Fibroblast of skin of scalp (primary cell): ENCODE data around the gene EMILIN1. TPM values are rescaled to one million over a fixed set of nuclear protein-coding genes. Genes with fewer than 3 reads are reported as not detected.
A peak's percentile ranks its signal among the peaks of the same experiment; 100 is the strongest.

Source experiments
- DNase-seq: peaks from one replicate; pipeline ENCODE4 v3.0.0-alpha.2; 2013
- polyA plus RNA-seq, 2 experiments: library from polyadenylated mRNA; unstranded; fragments of 120-200 nt; gene quantifications; one replicate each; pipeline ENCODE4 v1.2.1, GENCODE V29; 2013; ENCODE audit not compliant: insufficient read length in 2 of 2

Gene EMILIN1
- 357 TPM for polyA plus RNA-seq (2013, experiment 1 of 2; ENCODE audit: insufficient read length)
- polyA plus RNA-seq (2013, experiment 2 of 2; ENCODE audit: insufficient read length) = 331 TPM

DNA sequence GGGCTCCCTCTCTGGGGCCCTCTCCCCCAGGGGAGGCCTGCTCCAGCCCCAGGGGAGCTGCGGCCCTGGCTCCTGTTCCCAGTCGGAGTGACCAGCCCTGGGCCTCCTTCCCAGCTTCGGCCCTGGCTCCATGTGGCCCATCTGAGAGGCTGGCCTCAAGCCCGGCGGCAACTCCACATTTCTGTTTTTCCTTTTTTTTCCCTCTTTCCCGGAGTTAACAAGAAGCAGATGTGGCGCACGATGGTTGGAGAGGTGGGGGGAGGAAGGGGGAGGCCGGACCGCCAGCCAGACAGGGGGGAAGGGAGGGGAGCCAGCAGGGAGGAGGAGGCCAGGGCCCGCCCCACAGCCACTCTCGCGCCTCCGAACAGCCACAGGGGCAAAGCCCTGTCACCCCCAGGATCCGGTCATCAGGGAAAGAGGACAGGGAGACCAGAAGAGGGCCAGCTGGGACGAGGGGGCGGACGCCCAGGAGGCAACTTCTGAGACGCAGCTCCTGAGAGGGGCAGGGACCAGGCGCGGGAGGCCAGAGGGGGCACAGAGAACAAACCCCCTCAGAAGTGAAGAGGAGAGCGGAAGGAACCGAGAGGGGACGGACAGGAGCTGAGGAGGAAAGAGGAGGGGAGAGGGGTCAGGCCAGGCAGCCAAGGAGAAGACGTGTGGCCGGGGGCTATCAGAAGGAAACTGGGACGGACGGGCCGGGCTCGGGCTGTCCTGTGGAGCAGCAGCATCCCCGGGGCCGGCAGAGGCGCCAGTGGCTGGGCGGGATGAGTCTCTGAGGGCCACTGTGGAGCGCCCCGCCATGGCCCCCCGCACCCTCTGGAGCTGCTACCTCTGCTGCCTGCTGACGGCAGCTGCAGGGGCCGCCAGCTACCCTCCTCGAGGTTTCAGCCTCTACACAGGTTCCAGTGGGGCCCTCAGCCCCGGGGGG lies at the start of gene EMILIN1:
Gene EMILIN1, plus strand, starts transcription at position 349 of the 928 bp plus-strand sequence. Its CDS starts 451 bp downstream, at position 800.
- DNase-seq = peak; percentile 97

DNA sequence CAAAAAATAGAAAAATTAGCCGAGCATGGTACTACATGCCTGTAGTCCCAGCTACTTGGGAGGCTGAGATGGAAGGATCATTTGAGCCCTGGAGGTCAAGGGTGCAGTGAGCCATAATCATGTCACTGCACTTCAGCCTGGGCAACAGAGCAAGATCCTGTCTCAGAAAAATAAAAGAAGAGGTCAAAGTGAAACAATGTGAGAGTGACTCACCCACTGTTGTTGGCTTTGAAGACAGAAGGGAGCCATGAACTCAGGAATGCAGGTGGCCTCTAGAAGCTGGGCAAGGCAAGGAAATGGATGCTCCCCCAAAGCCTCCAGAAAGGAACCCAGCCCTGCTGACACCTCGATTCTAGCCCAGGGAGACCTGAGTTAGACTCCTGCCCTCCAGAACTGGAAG lies 49.4 kb upstream of the EMILIN1 start:
- DNase-seq = no peak

DNA sequence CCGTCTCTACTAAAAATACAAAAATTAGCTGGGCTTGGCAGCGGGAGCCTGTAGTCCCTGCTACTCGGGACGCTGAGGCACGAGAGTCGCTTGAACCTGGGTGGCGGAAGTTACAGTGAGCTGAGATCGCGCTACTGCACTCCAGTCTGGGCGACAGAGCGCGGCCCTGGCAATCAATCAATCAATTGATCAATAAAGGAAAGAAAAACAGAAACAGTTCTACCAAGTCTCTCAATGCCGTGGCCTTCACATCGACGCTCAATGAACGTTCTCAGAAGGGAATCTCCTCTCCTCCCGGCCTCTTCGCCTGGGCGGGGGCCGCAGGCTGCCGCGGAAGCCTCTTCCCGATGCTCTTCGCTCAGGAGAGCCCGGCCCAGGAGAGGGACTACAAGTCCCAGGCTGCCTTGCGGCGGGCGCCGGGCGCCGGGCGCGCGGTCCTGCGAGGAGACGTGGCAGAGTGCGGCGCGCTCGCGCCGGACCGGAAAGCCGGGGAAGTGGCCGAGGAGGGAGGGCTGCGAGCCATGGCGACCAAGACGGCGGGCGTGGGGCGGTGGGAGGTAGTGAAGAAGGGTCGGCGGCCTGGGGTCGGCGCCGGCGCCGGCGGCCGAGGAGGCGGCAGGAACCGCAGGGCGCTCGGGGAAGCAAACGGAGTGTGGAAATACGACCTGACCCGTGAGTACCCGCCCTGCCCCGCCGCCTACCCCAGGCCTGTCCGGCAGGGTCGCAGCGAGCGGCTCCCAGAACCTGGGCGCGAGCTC lies 45.7 kb upstream of the EMILIN1 start, which contains the start of gene TMEM214:
Gene TMEM214, plus strand, starts transcription at position 471 of the 758 bp plus-strand sequence. Its CDS starts 51 bp downstream, at position 522.
- DNase-seq = peak; percentile 91

DNA sequence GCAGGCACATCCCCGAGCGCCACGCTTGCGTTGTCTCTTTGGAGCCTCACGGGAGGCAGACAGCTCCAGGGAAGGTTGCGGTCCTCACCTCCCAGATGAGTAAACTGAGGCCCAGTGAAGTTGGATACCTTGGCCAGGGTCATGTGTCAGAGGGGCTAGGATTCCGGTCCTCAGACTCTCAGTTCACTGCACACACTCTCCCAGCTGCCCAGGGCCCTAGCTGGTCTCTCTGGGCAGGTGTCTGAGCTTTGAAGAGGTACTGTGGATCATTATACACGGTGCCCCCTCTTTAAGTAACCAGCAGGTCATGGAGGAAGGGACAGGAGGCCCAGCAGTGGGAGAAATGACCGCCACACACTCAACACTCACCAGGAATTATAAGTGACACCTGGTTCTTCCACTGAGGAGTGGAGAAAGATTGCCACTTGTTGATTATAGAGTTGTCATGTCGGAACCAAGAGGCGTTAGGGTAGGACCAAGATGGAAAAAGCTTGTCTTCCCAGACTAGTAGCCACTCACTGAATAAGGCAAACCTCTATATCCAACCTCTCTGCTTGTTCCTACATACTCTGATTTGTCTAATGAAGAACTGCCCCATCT lies 45.1 kb upstream of the EMILIN1 start:
- DNase-seq = no peak

DNA sequence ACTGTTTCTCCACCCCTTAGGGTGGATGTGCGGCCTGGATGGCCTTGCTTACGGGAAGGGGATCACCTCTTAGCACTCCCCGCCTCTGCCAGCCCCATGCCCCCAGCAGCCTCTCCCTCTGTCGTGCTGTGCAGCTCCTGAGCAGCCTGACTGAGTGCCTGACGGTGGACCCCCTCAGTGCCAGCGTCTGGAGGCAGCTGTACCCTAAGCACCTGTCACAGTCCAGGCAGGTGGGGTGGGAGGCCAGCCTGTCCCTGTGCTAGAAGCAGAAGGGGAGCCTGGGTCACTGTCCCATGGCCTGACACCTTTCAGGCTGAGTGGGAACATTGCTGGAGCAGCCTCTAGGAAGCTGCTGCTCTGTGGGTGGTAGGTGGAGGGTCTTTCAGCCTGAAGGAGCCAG lies 40.4 kb upstream of the EMILIN1 start:
- no peak for DNase-seq

DNA sequence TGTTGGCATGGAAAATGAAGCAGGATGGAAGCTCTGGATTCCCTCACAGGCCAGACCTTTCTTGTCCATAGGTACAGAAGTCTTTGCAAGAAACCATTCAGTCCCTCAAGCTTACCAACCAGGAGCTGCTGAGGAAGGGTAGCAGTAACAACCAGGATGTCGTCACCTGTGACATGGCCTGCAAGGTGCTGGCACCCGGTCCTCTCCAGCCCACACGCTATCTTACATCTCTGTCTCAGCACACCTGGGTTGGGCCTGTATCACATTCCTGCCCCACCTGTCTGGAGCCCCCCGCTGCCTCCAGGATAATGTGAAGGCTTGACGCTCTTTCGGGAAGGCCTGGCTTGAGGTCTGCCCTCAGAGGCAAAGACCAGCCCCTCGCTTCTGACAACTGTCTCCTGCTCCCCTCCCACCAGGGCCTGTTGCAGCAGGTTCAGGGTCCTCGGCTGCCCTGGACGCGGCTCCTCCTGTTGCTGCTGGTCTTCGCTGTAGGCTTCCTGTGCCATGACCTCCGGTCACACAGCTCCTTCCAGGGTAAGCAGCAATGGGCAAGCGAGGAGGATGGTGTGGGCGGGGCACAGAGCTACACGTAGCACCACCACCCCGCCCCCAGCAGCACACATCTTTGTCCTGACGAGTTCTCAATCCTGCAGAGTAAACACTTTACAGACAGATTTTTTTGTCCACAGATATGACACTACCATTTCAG lies 39.6 kb upstream of the EMILIN1 start:
- no peak for DNase-seq

DNA sequence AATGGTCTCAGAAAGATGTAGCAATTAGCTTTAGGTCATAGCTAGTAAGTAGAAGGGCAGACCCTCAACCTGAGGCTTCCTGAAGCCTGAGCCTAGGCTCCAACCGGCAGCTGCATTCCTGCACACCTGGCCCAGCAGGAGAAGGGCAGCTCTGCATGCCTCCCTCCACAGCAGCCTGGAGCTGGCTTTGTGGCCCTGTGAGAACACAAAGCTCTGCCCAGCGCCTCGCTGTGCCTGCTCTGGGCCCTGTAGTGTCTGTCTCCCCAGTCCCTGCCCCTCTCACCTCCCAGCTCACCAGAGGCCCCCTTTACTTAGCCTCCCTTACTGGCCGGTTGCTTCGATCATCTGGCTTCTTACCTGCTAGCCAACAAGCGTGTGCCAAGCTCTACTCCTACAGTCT lies 39.0 kb upstream of the EMILIN1 start:
- DNase-seq = no peak

DNA sequence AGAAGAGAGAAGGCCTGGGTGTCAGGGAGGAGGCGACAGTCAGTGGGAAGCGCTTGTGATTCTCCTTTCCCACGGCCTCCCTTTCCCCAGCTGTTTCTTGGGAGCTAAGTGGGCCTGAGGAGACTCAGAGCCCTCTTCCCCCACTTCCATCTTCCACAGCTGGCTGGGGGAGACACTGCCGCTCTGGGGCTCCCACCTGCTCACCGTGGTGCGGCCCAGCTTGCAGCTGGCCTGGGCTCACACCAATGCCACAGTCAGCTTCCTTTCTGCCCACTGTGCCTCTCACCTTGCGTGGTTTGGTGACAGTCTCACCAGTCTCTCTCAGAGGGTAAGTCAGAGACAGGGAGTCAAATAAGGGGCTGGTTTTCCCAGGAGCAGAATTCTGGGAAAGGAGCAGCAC lies 38.5 kb upstream of the EMILIN1 start:
- DNase-seq = no peak

DNA sequence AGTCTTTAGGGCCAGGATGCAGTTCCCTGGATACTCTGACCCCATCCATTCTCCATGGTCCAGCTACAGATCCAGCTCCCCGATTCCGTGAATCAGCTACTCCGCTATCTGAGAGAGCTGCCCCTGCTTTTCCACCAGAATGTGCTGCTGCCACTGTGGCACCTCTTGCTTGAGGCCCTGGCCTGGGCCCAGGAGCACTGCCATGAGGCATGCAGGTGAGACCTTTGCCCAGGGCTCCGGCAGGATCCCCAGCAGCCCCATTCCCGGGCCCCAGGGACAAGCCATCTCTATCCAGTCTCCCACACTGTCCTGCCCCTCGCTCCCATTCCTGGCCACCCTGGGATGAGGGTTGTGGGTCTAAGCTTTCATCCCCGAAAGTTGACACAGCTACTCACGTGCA lies 38.1 kb upstream of the EMILIN1 start:
- DNase-seq = no peak

DNA sequence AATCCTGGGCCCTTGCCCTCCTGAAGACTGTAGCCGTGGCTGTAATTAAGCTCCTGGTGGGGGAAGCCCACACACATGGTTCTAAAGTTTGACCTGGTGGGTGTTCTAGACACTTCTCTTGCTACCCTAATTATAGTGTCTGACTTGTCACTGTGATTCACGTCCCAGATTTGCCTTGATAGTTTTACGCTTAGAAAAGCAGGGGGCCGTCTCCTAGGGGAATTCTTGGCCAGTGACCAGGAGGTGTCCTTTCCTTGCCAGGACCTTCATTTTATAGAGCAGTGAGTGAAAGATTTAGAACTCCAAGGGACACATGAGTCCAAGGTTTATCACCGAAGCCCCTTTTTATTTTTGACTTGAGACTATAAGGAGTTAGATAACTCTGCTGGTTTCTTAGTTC lies 36.7 kb upstream of the EMILIN1 start:
- DNase-seq = peak; percentile 45

DNA sequence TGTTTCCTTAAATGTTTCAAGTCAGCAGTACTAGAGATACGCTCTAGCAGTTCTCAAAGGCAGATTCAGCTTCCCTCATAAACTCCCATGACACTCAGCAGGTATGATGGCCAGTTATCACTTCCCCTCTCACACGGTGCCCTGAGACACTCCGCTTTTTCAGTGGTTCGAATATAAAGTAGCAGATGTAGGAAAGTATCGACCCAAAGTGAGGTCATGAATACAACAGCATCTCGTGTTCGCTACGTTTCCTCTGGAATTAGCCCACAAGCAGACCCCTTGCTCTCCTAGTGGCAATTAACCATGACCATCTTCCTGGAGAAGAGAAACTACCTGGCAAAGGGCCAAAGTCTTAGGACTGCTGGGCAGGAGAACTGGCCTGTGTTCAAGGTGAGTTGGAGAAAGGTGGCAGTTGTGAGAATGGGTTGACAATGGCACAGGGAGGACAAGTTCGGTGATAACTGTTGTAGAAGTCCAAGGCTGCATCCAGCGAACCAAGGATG lies 36.2 kb upstream of the EMILIN1 start:
- DNase-seq = no peak

DNA sequence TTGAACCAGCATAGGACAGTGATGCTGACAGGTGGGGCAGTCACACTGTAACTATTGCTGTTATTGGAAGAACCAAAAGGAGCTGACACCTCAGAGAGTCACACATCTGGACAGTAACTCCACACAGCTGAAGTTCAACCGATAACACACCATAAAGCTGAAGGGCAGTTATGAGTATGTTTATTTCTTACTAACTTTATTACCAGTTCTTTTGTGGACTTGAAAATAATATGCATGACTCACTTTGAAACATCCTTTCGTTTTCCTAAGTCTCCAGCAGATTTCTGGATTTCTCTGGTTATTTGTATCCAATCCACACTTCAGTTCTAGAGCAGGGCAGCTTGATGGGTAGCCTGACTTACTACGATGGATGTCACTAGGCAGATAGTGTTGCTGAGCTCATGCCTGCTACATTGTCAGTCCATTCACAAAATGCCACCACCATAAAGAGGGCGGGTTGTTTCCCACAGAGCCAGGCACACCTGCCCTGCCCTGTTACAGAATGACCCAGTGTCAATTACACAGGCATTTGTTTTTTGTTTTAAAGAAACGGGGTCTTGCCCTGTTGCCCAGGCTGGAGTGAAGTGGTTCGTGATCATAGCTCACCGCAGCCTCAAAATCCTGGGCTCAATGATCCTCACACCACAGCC lies 35.3 kb upstream of the EMILIN1 start:
- no peak for DNase-seq

DNA sequence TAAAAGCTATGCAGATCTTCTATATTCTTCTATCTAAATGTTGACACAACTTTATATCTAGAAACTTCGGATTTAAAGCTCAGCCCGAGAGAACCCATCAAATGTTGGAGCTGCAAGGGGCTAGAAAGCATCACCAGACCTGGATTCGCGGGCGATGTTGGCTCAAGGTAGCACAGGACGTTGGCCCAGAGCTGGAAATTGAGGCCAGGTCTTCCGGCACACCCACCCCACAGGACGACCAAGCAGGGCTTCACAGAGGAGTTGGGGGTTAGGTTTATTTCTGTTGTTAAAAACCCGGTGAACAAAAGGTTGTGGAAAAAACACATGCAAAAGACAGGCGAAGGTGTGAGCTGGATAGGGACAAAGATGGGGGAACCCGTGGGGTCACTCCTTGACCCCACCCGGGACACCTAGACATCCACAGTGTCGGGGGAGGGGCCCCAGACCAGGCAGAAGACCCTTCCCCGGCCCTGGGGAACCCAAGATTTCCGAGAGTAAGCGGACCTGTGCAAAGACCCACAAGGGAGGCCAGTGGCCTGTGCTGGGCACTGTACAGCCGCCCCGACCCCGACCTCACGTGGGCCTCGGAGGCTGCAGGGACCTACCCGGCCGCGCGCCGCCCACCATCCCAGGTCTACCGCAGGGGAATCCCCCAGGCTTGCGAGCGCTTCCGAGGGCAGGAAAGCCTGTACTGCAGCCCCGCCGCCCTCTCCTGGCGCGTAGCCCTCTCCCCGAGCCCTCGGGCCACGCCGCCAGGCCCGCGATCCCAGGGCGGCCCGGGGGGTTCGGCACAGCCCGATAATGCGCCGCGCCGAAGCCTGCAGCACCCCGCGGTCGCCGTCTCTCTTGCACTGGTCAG lies 28.8 kb upstream of the EMILIN1 start:
- no peak for DNase-seq

DNA sequence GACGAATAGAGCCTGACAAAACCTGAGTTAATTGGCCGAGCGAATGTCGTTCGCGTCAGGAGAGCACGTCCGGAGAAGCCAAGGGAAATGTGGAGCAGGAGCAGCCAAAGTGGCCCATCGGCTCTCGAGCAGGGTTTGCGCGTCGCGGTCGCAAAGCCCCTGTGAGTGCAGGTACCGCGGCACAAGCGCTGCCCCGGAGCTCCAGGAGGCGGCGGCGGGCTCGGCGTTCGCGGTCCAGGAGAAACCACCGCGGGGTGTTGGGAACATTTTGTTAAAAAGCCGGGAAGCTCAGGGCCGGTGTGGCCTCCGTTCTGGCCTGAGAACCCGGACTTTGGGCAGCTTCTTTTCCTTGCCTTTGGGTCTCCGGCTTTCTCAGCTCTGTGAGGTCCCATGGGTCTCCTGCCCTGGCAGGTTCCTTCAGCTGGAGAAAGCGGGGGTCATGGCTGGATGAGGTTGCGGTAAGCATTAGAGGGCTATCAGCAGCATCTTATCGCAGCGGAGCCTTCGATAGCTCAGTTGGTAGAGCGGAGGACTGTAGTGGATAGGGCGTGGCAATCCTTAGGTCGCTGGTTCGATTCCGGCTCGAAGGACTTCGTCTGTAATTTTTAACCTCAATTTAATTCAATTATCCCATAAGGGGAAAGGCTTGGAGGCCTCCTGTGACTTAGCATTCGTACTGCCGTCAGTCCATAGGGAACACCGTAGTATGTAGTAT lies 28.0 kb upstream of the EMILIN1 start:
- peak; percentile 97 for DNase-seq

DNA sequence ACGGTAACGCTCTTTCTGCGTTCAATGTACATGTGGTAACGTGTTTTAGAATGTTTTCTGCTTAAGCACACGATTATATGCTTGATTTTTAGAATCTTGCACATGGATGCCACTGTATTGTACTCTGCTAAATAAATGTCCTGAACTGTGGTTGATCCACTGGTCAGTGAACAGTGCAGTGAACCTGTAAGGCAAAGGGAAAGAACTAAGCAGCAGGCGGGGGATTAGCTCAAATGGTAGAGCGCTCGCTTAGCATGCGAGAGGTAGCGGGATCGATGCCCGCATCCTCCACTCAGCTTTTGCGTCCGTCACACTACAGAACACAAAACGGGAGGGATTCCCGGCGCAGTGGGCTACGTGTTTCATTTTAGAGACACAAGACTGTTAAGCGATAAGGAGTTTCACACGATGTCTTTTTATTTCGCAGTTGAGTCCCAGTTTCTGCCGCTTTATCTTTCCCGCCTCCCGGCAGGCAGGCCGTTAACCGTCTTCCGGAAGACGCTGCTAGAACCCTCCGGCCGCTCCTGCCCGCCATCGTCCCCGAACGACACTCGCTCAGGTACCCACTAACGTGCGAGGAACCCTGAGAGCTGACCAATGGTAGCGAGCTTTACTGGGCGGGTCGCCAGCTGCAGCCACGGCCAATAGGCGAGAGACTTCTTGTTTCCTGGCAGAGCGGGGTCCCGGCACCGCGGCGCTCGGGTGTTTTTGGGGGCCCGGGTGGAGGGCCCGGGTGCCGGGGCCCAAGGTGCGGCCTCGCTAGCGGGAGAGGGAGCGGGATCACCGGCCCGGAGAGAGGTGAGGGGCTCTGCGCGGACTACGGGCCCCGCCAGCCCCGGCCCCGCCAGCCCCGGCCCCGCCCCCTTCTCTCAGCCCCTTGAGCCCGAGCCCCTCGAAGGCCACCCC lies 27.2 kb upstream of the EMILIN1 start, which contains the start of gene AGBL5:
Gene AGBL5, plus strand, starts transcription at position 673 of the 906 bp plus-strand sequence. CDS start 1,291 bp downstream, outside the sequence.
- peak; percentile 93 for DNase-seq

DNA sequence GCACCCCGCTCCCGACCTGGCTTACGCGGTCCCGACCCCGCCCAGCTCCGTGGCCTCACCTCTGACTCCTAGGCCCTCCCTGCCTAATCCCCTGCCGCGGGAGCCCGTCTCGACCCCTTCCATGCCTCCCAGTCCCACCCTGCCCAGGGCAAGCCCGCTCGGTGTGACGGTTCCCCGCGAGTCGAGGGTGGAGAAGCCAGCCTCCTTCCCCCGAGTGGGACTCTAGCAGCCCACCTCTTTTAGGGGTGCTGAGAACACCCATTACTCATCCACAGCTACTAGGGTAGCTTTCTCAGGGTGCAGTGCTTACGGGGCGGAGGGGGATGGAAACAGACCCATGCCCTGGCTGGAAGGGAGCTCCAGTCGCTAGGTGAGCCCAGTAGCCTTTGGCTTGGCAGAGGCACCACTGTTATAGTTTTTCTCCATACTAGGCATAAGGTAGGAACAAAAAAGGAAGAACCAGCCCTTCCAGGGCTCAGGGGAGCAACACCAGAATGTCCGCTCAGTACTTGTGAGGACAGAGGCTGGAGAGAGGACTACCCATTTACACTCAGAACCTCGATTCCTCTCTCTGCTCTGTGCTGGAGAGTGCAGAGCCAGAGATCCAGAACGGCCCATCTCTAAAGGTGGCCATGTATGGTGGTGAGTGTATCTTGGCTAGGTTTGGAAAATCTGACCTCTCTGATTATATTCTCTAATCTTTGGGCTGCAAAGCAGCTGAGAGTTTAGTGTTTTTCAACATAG lies 26.3 kb upstream of the EMILIN1 start:
- no peak for DNase-seq

DNA sequence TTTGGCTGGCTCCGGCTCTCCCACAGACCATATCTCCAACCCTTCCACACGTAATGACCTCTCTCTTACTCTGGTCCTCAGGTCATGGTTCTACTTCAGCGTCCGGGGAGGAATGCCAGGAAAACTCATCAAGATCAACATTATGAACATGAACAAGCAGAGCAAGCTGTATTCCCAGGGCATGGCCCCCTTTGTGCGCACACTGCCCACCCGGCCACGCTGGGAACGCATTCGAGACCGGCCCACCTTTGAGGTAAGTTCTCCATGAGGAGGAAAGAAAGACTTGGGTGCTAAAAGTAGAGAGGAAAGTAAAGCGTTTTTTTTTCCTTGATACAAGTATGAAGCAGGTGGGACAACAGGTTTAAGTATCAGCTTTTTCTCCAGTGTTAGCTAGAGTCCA lies 25.1 kb upstream of the EMILIN1 start:
- no peak for DNase-seq

DNA sequence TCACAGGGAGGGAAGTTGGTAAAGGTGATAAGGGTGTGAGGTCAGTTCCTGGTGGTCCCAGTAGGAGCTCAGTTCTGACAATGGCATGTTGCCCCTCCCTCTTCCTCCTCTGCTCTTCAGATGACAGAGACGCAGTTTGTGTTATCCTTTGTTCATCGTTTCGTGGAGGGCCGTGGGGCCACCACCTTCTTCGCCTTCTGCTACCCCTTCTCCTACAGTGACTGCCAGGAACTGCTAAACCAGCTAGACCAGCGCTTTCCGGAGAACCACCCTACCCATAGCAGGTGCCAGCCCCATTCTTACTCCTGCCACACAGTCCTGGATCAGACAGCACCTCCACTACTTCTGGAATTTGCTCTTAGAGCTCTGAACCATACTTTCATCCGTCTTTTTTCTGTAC lies 24.6 kb upstream of the EMILIN1 start:
- no peak for DNase-seq
